ENCODE results near the gene MINDY2.
A peak's percentile ranks its signal among the peaks of the same experiment; 100 is the strongest.
"Not testable (repeated sequence)": the region's sequence is repeated elsewhere in the genome, so short reads cannot be mapped to it uniquely, and the experiment has no call there.

Gene MINDY2

GRCh38 chr15:58833681-58834426 lies 62.8 kb downstream of the MINDY2 start:
- not testable (repeated sequence) for FAIRE-seq

DNA sequence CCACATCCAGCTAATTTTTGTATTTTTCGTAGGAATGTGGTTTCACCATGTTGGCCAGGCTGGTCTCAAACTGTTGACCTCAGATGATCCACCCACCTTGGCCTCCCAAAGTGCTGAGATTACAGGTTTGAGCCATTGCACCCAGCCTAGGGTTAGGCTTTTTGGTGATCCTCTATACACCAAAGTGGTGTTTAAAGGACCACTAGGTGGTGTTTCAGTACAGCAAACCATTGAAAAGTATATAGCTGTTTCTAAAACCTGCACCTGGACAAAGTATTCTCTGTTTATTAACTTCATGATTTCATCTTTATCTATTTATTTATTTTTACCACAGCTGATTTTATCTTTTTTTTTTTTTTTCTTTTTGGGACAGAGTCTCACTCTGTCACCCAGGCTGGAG lies 68.4 kb downstream of the MINDY2 start:
- no peak for FAIRE-seq

- no peak for FAIRE-seq
Observed at GRCh38 chr15:58840048-58840447, 68.9 kb downstream of the MINDY2 start.

GRCh38 chr15:58842713-58843396 lies 71.8 kb downstream of the MINDY2 start:
- FAIRE-seq = no peak

DNA sequence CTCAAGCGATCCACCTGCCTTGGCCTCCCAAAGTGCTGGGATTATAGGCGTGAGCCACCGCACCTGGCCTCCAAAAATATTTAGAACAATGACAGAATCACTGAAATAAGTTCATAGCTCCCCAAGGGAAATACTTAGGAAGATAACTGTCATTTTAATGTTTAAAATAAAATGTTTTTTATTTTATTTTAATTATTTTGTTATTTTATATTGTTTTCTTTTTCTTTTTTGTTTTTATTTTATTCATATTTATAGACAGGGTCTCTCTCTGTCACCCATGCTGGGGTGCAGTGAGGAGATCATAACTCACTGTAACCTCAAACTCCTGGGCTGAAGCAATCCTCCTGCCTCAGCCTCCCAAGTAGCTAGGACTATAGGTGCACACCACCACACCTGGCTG lies 80.1 kb downstream of the MINDY2 start:
- FAIRE-seq = not testable (repeated sequence)

- FAIRE-seq = no peak
Observed at GRCh38 chr15:58852347-58852746, 81.2 kb downstream of the MINDY2 start.

GRCh38 chr15:58854593-58854992 lies 83.5 kb downstream of the MINDY2 start:
- FAIRE-seq = no peak

DNA sequence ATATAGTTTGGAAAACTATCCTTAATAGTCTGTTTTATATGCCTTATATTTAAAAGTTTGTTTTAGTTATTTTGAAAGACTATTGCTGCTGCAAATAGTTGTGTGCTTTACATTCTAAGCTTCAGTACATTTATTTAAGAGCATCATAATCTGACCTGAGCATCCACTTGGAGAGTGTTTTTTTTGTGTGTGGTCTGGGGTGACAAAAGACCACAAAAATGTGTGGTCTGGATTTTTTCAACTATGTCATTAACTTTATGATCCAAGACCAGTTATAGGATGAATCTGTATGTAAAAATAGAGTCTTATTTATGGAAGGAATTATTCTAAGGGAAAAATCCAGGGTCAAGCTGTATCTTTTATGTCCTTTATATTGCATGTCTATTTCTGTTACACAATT lies 85.0 kb downstream of the MINDY2 start:
- no peak for FAIRE-seq

DNA sequence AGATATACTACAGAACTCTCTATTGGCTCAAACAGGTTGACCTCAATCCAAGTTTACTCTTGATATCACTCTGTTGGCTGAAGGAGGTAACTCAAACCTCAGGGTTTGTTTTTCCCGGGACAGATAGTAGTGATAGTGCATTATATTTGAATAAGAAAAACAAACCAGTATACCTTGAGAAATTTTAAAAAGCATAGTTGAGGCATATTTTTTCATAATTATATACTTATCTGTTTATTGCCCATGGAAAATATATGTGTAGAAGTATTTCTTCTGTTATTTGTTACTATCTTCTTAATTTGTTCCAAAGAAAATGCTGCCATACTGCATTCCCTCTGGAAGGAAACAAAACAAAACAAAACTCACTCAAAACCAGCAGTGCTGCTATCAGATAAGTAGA lies 85.5 kb downstream of the MINDY2 start:
- FAIRE-seq = peak; percentile 75

DNA sequence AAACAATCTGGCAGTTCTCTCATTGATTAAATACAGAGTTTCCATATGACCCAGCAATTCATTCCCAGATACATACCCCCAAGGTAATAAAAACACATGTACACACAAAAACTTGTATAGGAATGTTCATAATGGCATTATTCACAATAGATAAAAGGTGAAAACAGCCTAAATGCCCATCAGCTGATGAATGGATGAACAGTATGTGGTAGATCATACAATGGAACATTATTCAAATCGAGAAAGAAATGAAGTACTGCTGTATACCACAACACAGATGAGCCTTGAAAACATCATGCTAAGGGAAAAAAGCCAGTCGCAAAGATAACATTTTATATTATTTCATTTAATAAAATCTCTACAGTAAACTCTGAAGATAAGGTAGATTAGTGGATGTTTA lies 91.2 kb downstream of the MINDY2 start:
- no peak for FAIRE-seq

GRCh38 chr15:58864602-58865424 lies 93.7 kb downstream of the MINDY2 start:
- FAIRE-seq = no peak

DNA sequence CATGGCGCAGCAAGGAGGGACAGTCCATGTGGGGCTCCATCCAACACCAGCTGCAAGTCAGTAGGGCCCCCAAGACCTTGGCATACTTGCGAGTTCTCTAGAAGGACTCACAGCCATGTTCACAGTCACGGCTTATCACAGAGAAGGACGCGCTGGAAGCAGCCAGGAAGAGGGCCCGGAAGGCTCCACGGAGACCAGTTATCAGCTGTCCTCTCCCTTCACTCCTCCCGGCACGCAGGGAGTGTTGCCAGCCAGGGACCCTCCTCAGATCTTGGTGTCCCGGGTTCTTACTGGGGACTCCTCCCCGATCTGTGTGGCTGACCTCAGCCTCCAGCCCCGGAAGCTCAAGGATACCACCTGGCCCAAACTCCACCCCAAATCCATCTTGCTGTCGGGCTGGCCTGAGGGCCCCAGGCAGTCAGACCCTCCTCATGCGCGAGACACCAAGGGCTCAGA lies 94.4 kb downstream of the MINDY2 start:
- FAIRE-seq = no peak

- FAIRE-seq = no peak
Observed at GRCh38 chr15:58867926-58868325, 96.8 kb downstream of the MINDY2 start.

DNA sequence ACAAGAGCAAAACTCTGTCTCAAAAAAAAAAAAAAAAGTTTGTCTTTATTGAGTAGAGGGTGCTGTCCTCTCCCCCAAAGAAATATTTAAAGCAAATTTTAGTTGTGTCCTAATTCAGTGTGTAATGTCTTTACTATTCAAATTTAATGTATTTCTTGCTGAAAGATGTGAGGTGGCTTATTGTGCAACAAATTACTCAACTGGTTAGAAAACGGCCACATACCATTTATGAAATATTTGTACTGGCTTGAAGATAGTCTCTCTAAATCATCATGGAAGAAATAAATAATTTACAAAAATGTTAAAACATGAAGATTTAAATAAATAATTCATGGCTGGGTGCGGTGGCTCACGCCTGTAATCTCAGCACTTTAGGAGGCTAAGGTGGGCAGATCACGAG lies 99.3 kb downstream of the MINDY2 start:
- FAIRE-seq = no peak

DNA sequence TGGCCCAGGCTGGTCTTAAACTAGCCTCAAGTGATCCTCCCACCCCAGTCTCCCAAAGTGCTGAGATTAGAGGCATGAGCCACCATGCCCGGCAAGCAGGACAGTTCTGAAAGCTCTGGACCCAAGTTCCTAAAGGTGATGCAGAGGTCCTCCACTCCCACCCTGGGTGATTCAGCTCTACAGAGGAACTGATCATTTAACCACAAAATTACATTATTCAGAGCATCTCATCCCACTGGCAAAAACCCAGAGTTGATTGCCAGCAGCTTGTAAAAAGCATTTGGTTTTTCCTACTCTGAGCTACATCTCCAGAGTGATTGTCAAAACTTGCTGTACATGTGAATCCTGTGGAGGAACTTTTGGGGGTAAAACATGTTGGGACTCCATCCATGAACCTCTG lies 102.2 kb downstream of the MINDY2 start:
- FAIRE-seq = no peak

DNA sequence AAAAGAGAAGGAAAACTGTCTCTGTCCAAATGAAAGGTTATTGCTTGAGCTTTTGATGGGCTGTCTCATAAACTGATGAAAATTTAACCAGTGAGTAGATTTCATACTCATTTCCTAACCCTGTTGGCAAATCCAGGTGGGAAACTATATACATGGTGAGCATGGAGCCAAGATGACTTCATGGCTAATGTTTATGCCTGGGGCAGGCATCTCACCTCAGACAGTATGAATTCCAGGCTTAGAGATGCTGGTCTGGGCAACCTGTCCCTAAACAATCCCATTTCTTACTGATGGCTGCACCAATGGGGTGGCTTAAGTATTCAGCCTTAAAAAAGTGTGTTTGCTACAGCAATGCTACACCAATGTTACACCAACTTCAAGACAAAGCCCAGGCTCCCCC lies 104.2 kb downstream of the MINDY2 start:
- no peak for FAIRE-seq

GRCh38 chr15:58876306-58877106 lies 105.4 kb downstream of the MINDY2 start:
- no peak for FAIRE-seq

- FAIRE-seq = no peak
Observed at GRCh38 chr15:58877999-58878825, 107.1 kb downstream of the MINDY2 start.

GRCh38 chr15:58880320-58880719 lies 109.2 kb downstream of the MINDY2 start:
- FAIRE-seq = no peak

- no peak for FAIRE-seq
Observed at GRCh38 chr15:58882243-58882642, 111.1 kb downstream of the MINDY2 start.

DNA sequence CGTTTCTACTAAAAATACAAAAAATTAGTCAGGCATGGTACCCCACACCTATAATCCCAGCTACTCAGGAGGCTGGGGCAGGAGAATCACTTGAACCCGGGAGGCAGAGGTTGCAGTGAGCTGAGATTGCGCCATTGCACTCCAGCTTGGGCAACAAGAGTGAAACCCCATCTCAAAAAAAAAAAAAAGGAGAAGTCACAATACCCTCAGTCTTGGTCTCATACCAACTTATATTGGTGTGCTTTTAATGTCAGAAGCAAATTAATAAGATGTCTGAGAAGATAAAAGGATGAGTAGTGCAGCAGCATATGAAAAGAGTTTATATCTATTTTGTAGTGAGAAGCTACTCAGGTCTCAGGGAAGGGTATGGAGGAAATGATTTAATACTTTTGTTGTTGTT lies 112.8 kb downstream of the MINDY2 start:
- not testable (repeated sequence) for FAIRE-seq

DNA sequence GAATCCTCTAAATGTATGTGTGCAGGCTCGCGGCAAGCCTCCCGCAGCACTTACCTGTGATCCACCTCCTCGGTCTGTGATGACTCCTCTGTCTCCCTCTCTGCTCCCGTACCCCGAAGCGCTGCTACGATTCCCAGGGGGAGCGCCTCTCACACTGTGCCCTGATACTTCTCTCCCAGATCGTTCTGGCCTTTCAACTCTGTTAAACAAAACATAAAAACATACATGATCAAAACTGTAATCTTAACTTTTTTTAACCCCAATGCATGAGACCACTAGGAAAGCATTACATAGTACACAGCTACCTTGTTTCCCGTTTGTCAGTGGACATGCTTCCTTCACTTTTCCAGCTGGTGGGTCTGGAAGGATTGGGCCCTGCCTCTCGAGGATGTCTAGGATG lies 115.8 kb downstream of the MINDY2 start:
- FAIRE-seq = no peak

All from TTC549 (cell line).